Upper lobe of right lung (tissue), 1 donor: ENCODE data around the gene C1QTNF9. TPM values are rescaled to one million over a fixed set of nuclear protein-coding genes. Genes with fewer than 3 reads are reported as not detected.
"Not testable (repeated sequence)": the region's sequence is repeated elsewhere in the genome, so short reads cannot be mapped to it uniquely, and the experiment has no call there.

Source experiments
- ATAC-seq: fragments of 200-7000 bp; cut with Tn5 transposase; one replicate; pipeline ENCODE4 v1.9.1; 2020; ENCODE audit warnings: mild to moderate bottlenecking, moderate library complexity
- DNase-seq: peaks from one replicate; pipeline ENCODE4 v3.0.0-alpha.2; 2020
- H3K27ac ChIP-seq: fragments of 200-600 bp; one replicate; pipeline ENCODE4 v1.8.0; 2022
- H3K27me3 ChIP-seq: fragments of 200-600 bp; one replicate; pipeline ENCODE4 v1.8.0; 2022; ENCODE audit warnings: mild to moderate bottlenecking
- H3K36me3 ChIP-seq: fragments of 200-600 bp; one replicate; pipeline ENCODE4 v1.8.0; 2022
- H3K4me1 ChIP-seq: fragments of 200-600 bp; one replicate; pipeline ENCODE4 v1.8.0; 2022
- H3K4me3 ChIP-seq: fragments of 200-600 bp; one replicate; pipeline ENCODE4 v1.8.0; 2022; ENCODE audit warnings: mild to moderate bottlenecking
- H3K9me3 ChIP-seq: fragments of 200-600 bp; one replicate; pipeline ENCODE4 v1.8.0; 2022
- CTCF ChIP-seq: fragments of 200-600 bp; IDR thresholded peaks from one replicate; pipeline ENCODE4 v1.8.0; 2022; ENCODE audit warnings: antibody characterized with exemption
- intact Hi-C: fragments of 100-400 bp; cut with DNase I; formaldehyde crosslinking; loops from one replicate; pipeline ENCODE4 v1.11.0; 2022
- total RNA-seq: library from RNA; stranded (reverse); fragmentation: NEBNext Ultra II Directional; extraction: Animal tissue kit (Norgen Biotek cat#: 25700); gene quantifications from one replicate; pipeline ENCODE4 v1.2.1, GENCODE V29; 2021
- donor health status: DM: no; HTN: yes; CAD: no; lungs with severe emphysema.

The C1QTNF9 gene
- total RNA-seq, 1 donor from 2014 or later = not detected

GRCh38 chr13:24355103-24355502, 45.7 kb downstream of the C1QTNF9 start:
- no peaks in the 10 kb centered on the region for H3K9me3 ChIP-seq
- no peak overlapping the region for H3K4me3 ChIP-seq
- TF ChIP-seq CTCF = no peak
- H3K36me3 ChIP-seq = no peaks in the 10 kb centered on the region
- no peaks in the 10 kb centered on the region for H3K4me1 ChIP-seq
- no peak for DNase-seq
- H3K27me3 ChIP-seq = no peaks in the 10 kb centered on the region
- no peak overlapping the region for H3K27ac ChIP-seq
- peak; percentile 21 for ATAC-seq
- intact Hi-C loops = no loop called here

- H3K27me3 ChIP-seq = no peaks in the 10 kb centered on the region
- TF ChIP-seq CTCF = no peak
- ATAC-seq (no peak), DNase-seq (no peak)
- H3K4me1 ChIP-seq = no peaks in the 10 kb centered on the region
- no peaks in the 10 kb centered on the region for H3K9me3 ChIP-seq
- no peaks in the 10 kb centered on the region for H3K36me3 ChIP-seq
- no peak overlapping the region for H3K27ac ChIP-seq
- H3K4me3 ChIP-seq = no peak overlapping the region
- intact Hi-C loops = no loop called here
These were observed 46.9 kb downstream of the C1QTNF9 start for GRCh38 chr13:24356270-24356669.

- DNase-seq = no peak
- Histone ChIP-seq H3K27me3 (no peaks in the 10 kb centered on the region), H3K4me1 (no peaks in the 10 kb centered on the region), H3K9me3 (no peaks in the 10 kb centered on the region), H3K27ac (no peak overlapping the region), H3K4me3 (no peak overlapping the region), H3K36me3 (no peaks in the 10 kb centered on the region)
- no peak for TF ChIP-seq CTCF
- intact Hi-C loops = no loop called here
- no peak for ATAC-seq
These were observed 47.5 kb downstream of the C1QTNF9 start for GRCh38 chr13:24356837-24357236.

- Histone ChIP-seq H3K27ac (no peak overlapping the region), H3K36me3 (no peaks in the 10 kb centered on the region), H3K4me1 (no peaks in the 10 kb centered on the region), H3K27me3 (no peaks in the 10 kb centered on the region), H3K9me3 (no peaks in the 10 kb centered on the region), H3K4me3 (no peak overlapping the region)
- no peak for TF ChIP-seq CTCF
- DNase-seq (no peak), ATAC-seq (no peak)
- intact Hi-C loops = no loop called here
These were observed 48.4 kb downstream of the C1QTNF9 start for GRCh38 chr13:24357756-24358155.

GRCh38 chr13:24358836-24359235, 49.5 kb downstream of the C1QTNF9 start:
- ATAC-seq, H3K36me3 ChIP-seq, H3K4me3 ChIP-seq, intact Hi-C loops, H3K4me1 ChIP-seq, H3K9me3 ChIP-seq, H3K27ac ChIP-seq, H3K27me3 ChIP-seq, DNase-seq: not testable (repeated sequence)

- H3K27ac ChIP-seq, DNase-seq, H3K4me1 ChIP-seq, ATAC-seq, H3K4me3 ChIP-seq, H3K36me3 ChIP-seq, intact Hi-C loops, H3K9me3 ChIP-seq, H3K27me3 ChIP-seq: not testable (repeated sequence)
These were observed 49.9 kb downstream of the C1QTNF9 start for GRCh38 chr13:24359252-24359651.

- no peak for ATAC-seq
- Histone ChIP-seq H3K27me3 (no peaks in the 10 kb centered on the region), H3K4me3 (no peak overlapping the region), H3K9me3 (no peaks in the 10 kb centered on the region), H3K27ac (no peak overlapping the region), H3K4me1 (no peaks in the 10 kb centered on the region), H3K36me3 (no peaks in the 10 kb centered on the region)
- intact Hi-C loops = no loop called here
- TF ChIP-seq CTCF = no peak
- no peak for DNase-seq
These were observed 50.7 kb downstream of the C1QTNF9 start for GRCh38 chr13:24360106-24360505.
